ENCODE results near the gene SS18.

- TF ChIP-seq CTCF (IDR thresholded peaks at IDR 0.05) (no peak), POLR2AphosphoS5 (IDR thresholded peaks at IDR 0.05; ENCODE audit: low read depth, low read length) (no peak)
- TF ChIP-seq, protein P1, sequence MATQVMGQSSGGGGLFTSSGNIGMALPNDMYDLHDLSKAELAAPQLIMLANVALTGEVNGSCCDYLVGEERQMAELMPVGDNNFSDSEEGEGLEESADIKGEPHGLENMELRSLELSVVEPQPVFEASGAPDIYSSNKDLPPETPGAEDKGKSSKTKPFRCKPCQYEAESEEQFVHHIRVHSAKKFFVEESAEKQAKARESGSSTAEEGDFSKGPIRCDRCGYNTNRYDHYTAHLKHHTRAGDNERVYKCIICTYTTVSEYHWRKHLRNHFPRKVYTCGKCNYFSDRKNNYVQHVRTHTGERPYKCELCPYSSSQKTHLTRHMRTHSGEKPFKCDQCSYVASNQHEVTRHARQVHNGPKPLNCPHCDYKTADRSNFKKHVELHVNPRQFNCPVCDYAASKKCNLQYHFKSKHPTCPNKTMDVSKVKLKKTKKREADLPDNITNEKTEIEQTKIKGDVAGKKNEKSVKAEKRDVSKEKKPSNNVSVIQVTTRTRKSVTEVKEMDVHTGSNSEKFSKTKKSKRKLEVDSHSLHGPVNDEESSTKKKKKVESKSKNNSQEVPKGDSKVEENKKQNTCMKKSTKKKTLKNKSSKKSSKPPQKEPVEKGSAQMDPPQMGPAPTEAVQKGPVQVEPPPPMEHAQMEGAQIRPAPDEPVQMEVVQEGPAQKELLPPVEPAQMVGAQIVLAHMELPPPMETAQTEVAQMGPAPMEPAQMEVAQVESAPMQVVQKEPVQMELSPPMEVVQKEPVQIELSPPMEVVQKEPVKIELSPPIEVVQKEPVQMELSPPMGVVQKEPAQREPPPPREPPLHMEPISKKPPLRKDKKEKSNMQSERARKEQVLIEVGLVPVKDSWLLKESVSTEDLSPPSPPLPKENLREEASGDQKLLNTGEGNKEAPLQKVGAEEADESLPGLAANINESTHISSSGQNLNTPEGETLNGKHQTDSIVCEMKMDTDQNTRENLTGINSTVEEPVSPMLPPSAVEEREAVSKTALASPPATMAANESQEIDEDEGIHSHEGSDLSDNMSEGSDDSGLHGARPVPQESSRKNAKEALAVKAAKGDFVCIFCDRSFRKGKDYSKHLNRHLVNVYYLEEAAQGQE (IDR thresholded peaks at IDR 0.05; ENCODE audit: insufficient read depth in 1 of 2, low read depth in 2 of 2, low read length in 1 of 2), result no peak
Measured at GRCh38 chr18:25976554-25976953, 113.9 kb downstream of the SS18 start.

Data from Panc1 (cell line).